Thyroid gland (tissue), 4 donors: ENCODE data around the gene DLK1.

ENCODE experiments used
- POLR2A ChIP-seq, 2 donors: fragments of 450-650 bp; IDR thresholded peaks; one replicate each; pipeline ENCODE4 v1.6.1; 2017; ENCODE audit warnings: antibody characterized with exemption in 2 of 2, mild to moderate bottlenecking in 2 of 2, moderate library complexity in 1 of 2
- TF ChIP-seq, protein P1 (sequence below), 6 experiments: fragments of 200-600 bp in 3 of 6; fragments of 450-650 bp in 3 of 6; sonication (generic) in 3 of 6; IDR thresholded peaks; one replicate each; pipeline ENCODE4 v1.5.1; 2016 to 2019; ENCODE audit warnings: antibody characterized with exemption in 6 of 6, mild to moderate bottlenecking in 2 of 6, inconsistent platforms in 1 of 6, moderate library complexity in 1 of 6

DNA sequence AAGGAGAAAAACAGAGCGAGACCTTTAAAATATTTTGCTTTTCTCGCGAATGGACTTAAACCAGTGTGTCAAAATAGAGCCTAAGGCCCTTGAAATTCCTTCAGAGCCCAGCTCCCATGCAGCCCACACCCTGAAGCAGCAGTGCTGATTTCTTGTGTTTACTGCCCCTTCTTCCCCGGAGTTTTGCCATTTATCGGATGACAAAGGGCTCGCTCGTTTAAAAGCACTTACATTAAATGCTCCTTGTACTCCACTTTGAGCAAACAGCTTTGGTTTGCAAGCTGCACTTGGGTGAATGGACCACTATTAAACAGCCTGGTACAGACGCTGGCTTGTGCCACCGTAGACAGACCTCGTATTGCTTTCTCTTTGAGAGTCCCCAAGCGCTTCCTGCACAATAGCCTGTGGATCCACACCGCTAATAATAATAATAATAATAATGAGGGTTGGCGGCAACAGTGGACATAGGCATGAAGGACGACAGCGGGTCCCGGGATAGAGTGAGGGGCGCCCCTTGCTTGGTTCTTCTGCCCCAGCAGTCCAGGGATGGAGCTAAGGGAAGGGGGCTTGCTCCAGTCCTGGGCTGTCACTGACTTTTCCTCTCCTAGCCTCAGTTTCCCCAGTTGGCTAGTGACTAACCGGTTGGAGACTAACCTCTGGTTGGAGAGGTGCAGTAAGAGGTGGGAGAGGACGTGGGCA lies 6.6 kb downstream of the DLK1 start:
- TF ChIP-seq, protein P1, sequence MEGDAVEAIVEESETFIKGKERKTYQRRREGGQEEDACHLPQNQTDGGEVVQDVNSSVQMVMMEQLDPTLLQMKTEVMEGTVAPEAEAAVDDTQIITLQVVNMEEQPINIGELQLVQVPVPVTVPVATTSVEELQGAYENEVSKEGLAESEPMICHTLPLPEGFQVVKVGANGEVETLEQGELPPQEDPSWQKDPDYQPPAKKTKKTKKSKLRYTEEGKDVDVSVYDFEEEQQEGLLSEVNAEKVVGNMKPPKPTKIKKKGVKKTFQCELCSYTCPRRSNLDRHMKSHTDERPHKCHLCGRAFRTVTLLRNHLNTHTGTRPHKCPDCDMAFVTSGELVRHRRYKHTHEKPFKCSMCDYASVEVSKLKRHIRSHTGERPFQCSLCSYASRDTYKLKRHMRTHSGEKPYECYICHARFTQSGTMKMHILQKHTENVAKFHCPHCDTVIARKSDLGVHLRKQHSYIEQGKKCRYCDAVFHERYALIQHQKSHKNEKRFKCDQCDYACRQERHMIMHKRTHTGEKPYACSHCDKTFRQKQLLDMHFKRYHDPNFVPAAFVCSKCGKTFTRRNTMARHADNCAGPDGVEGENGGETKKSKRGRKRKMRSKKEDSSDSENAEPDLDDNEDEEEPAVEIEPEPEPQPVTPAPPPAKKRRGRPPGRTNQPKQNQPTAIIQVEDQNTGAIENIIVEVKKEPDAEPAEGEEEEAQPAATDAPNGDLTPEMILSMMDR (IDR thresholded peaks at IDR 0.05), result no peak
- no peak for TF ChIP-seq POLR2A (IDR thresholded peaks at IDR 0.05)
